ENCODE data around the gene IDUA.

IDUA gene

GRCh38 chr4:956531-957230, 30.2 kb upstream of the IDUA start:
- no peak overlapping the region for H3K4me3 ChIP-seq (ENCODE audit: low read depth in 1 of 5, low read length in 5 of 5)
- H3K36me3 ChIP-seq (ENCODE audit: control insufficient read depth in 5 of 5, insufficient read depth in 5 of 5, low read length in 5 of 5) = peaks cover 0 to 87% (median 60%) of the 10 kb centered on the region in 5 donors
- no peak overlapping the region for H3K27ac ChIP-seq (ENCODE audit: low read depth, low read length)
- H3K4me1 ChIP-seq (ENCODE audit: control insufficient read depth in 5 of 5, insufficient read depth in 5 of 5, low read length in 5 of 5) = no peaks in the 10 kb centered on the region
- H3K27me3 ChIP-seq (ENCODE audit: control insufficient read depth in 5 of 5, insufficient read depth in 4 of 5, low read length in 5 of 5) = no peaks in the 10 kb centered on the region
- no peak overlapping the region for H3K9ac ChIP-seq (ENCODE audit: low read length in 5 of 5)
- H3K9me3 ChIP-seq (ENCODE audit: control insufficient read depth in 5 of 5, low read length in 5 of 5) = no peaks in the 10 kb centered on the region

DNA sequence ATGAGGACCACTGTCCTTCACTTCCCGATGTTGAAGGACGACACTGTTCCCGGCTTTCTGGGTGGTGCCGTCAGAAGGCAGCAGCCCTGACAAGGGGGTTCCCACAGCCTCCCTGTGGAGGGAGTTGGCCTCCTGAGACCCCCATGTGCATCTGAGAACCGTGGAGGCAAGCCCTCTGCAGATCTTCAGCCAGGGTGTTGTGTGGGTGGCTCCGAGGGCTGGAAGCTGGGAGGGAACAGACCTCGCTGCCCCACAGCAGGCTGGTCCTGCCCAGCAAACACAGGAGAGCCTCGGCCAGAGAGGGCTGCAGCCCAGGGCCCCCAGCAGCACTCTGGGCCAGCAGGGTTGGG, 29.6 kb upstream of the IDUA start:
- Histone ChIP-seq H3K27ac (ENCODE audit: low read depth, low read length) (no peak overlapping the region), H3K4me3 (ENCODE audit: low read depth in 1 of 5, low read length in 5 of 5) (no peak overlapping the region), H3K36me3 (ENCODE audit: control insufficient read depth in 5 of 5, insufficient read depth in 5 of 5, low read length in 5 of 5) (peaks cover 0 to 87% (median 63%) of the 10 kb centered on the region in 5 donors), H3K9me3 (ENCODE audit: control insufficient read depth in 5 of 5, low read length in 5 of 5) (no peaks in the 10 kb centered on the region), H3K9ac (ENCODE audit: low read length in 5 of 5) (no peak overlapping the region), H3K27me3 (ENCODE audit: control insufficient read depth in 5 of 5, insufficient read depth in 4 of 5, low read length in 5 of 5) (no peaks in the 10 kb centered on the region), H3K4me1 (ENCODE audit: control insufficient read depth in 5 of 5, insufficient read depth in 5 of 5, low read length in 5 of 5) (no peaks in the 10 kb centered on the region)

DNA sequence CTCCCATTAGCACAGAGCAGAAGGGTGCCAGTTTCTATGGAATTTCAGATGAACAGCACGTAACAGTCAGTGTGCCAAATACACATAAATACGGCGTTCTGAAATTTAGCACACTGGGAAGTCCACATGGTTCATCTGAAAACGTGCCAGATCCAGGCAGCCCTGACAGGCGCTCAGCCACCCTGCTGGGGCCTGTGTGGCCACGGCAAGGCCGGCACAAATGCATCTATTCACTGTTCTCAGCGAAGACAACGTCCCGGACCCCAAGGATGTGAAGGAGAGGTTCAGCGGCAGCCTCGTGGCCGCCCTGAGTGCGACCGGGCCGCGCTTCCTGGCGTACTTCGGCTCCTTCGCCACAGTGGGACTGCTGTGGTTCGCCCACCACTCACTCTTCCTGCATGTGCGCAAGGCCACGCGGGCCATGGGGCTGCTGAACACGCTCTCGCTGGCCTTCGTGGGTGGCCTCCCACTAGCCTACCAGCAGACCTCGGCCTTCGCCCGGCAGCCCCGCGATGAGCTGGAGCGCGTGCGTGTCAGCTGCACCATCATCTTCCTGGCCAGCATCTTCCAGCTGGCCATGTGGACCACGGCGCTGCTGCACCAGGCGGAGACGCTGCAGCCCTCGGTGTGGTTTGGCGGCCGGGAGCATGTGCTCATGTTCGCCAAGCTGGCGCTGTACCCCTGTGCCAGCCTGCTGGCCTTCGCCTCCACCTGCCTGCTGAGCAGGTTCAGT, 29.1 kb upstream of the IDUA start:
- no peaks in the 10 kb centered on the region for H3K27me3 ChIP-seq (ENCODE audit: control insufficient read depth in 5 of 5, insufficient read depth in 4 of 5, low read length in 5 of 5)
- H3K9me3 ChIP-seq (ENCODE audit: control insufficient read depth in 5 of 5, low read length in 5 of 5) = no peaks in the 10 kb centered on the region
- peaks cover 0 to 87% (median 67%) of the 10 kb centered on the region in 5 donors for H3K36me3 ChIP-seq (ENCODE audit: control insufficient read depth in 5 of 5, insufficient read depth in 5 of 5, low read length in 5 of 5)
- no peak overlapping the region for H3K27ac ChIP-seq (ENCODE audit: low read depth, low read length)
- H3K9ac ChIP-seq (ENCODE audit: low read length in 5 of 5) = no peak overlapping the region
- no peaks in the 10 kb centered on the region for H3K4me1 ChIP-seq (ENCODE audit: control insufficient read depth in 5 of 5, insufficient read depth in 5 of 5, low read length in 5 of 5)
- no peak overlapping the region for H3K4me3 ChIP-seq (ENCODE audit: low read depth in 1 of 5, low read length in 5 of 5)

DNA sequence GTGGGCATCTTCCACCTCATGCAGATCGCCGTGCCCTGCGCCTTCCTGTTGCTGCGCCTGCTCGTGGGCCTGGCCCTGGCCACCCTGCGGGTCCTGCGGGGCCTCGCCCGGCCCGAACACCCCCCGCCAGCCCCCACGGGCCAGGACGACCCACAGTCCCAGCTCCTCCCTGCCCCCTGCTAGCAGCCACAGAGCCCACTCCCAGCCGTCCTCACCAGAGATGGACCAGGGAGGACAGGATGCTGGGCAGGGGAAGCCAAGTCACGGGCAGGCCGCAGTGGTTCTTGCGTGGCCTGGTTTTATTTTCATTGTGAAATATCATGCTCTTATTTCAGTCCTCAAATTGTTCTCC, 28.6 kb upstream of the IDUA start:
- H3K36me3 ChIP-seq (ENCODE audit: control insufficient read depth in 5 of 5, insufficient read depth in 5 of 5, low read length in 5 of 5) = peaks cover 0 to 87% (median 67%) of the 10 kb centered on the region in 5 donors
- H3K27me3 ChIP-seq (ENCODE audit: control insufficient read depth in 5 of 5, insufficient read depth in 4 of 5, low read length in 5 of 5) = no peaks in the 10 kb centered on the region
- H3K9me3 ChIP-seq (ENCODE audit: control insufficient read depth in 5 of 5, low read length in 5 of 5) = no peaks in the 10 kb centered on the region
- H3K27ac ChIP-seq (ENCODE audit: low read depth, low read length) = no peak overlapping the region
- H3K4me3 ChIP-seq (ENCODE audit: low read depth in 1 of 5, low read length in 5 of 5) = no peak overlapping the region
- no peak overlapping the region for H3K9ac ChIP-seq (ENCODE audit: low read length in 5 of 5)
- no peaks in the 10 kb centered on the region for H3K4me1 ChIP-seq (ENCODE audit: control insufficient read depth in 5 of 5, insufficient read depth in 5 of 5, low read length in 5 of 5)

DNA sequence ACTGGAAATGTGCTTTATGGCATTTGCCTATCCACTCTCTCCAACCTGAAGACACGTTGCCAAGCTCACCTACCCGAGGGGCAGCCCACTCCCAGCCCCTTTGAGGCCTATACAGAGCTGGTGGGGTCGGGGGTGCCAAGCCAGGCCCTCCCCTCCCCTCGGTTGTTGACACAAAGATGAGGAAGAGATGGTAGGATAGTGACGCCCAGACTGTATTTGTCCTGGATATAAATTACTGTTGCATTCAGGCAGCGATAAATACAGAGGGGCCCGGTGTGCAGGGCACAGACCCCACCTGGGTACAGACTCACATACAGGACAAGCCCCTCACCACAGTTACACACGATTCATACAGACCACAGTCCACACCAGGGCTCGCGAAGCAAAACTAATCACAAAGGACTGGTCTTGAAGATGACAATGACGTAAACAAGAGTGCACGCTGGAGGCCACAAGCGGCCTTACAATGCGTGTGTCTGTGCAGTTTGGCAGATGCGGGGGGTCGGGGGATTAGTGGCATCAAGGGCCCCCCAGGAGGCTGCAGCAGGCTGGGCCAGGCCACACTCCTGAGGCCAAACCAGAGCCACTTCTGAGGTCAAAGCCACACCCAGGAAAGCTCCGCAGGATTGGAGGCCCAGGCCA, 28.0 kb upstream of the IDUA start:
- Histone ChIP-seq H3K9me3 (ENCODE audit: control insufficient read depth in 5 of 5, low read length in 5 of 5) (no peaks in the 10 kb centered on the region), H3K9ac (ENCODE audit: low read length in 5 of 5) (no peak overlapping the region), H3K4me1 (ENCODE audit: control insufficient read depth in 5 of 5, insufficient read depth in 5 of 5, low read length in 5 of 5) (no peaks in the 10 kb centered on the region), H3K36me3 (ENCODE audit: control insufficient read depth in 5 of 5, insufficient read depth in 5 of 5, low read length in 5 of 5) (peaks cover 0 to 86% (median 64%) of the 10 kb centered on the region in 5 donors), H3K27me3 (ENCODE audit: control insufficient read depth in 5 of 5, insufficient read depth in 4 of 5, low read length in 5 of 5) (no peaks in the 10 kb centered on the region), H3K4me3 (ENCODE audit: low read depth in 1 of 5, low read length in 5 of 5) (no peak overlapping the region), H3K27ac (ENCODE audit: low read depth, low read length) (no peak overlapping the region)

- no peaks in the 10 kb centered on the region for H3K4me1 ChIP-seq (ENCODE audit: control insufficient read depth in 5 of 5, insufficient read depth in 5 of 5, low read length in 5 of 5)
- H3K36me3 ChIP-seq (ENCODE audit: control insufficient read depth in 5 of 5, insufficient read depth in 5 of 5, low read length in 5 of 5) = peaks cover 0 to 84% (median 67%) of the 10 kb centered on the region in 5 donors
- H3K9ac ChIP-seq (ENCODE audit: low read length in 5 of 5) = no peak overlapping the region
These were observed 27.3 kb upstream of the IDUA start for GRCh38 chr4:959338-960139.

DNA sequence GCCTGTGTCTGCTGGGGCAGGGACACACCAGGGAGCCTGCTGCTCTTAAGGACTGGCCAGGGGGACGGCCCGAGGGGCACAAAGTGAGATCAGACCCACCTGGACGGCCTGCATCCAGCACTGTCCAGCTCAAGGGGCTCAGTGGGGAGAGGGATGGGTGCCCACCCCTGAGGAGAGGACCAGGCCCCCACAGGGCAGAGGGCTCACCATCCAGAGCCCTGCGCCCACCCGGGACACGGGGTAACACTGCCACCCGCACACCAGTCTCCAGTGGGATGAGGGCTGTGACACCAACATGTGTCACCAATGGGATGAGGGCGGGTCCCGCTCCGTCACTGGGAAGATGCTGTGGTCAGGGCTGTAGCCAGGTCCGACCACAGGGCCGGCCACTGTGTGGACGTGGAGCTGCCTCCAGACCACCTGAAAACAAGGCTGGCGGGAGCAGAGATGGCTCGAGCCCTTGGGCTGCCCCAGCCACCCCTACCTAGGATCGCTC, 26.7 kb upstream of the IDUA start:
- H3K27ac ChIP-seq (ENCODE audit: low read depth, low read length) = no peak overlapping the region
- no peak overlapping the region for H3K4me3 ChIP-seq (ENCODE audit: low read depth in 1 of 5, low read length in 5 of 5)
- no peaks in the 10 kb centered on the region for H3K4me1 ChIP-seq (ENCODE audit: control insufficient read depth in 5 of 5, insufficient read depth in 5 of 5, low read length in 5 of 5)
- peaks cover 0 to 84% (median 67%) of the 10 kb centered on the region in 5 donors for H3K36me3 ChIP-seq (ENCODE audit: control insufficient read depth in 5 of 5, insufficient read depth in 5 of 5, low read length in 5 of 5)
- H3K9me3 ChIP-seq (ENCODE audit: control insufficient read depth in 5 of 5, low read length in 5 of 5) = no peaks in the 10 kb centered on the region
- no peak overlapping the region for H3K9ac ChIP-seq (ENCODE audit: low read length in 5 of 5)
- H3K27me3 ChIP-seq (ENCODE audit: control insufficient read depth in 5 of 5, insufficient read depth in 4 of 5, low read length in 5 of 5) = no peaks in the 10 kb centered on the region

More at GRCh38 chr4:959338-960139, 27.3 kb upstream of the IDUA start:
- H3K27ac ChIP-seq (ENCODE audit: low read depth, low read length) = no peak overlapping the region
- no peaks in the 10 kb centered on the region for H3K27me3 ChIP-seq (ENCODE audit: control insufficient read depth in 5 of 5, insufficient read depth in 4 of 5, low read length in 5 of 5)
- H3K4me3 ChIP-seq (ENCODE audit: low read depth in 1 of 5, low read length in 5 of 5) = no peak overlapping the region
- H3K9me3 ChIP-seq (ENCODE audit: control insufficient read depth in 5 of 5, low read length in 5 of 5) = no peaks in the 10 kb centered on the region

DNA sequence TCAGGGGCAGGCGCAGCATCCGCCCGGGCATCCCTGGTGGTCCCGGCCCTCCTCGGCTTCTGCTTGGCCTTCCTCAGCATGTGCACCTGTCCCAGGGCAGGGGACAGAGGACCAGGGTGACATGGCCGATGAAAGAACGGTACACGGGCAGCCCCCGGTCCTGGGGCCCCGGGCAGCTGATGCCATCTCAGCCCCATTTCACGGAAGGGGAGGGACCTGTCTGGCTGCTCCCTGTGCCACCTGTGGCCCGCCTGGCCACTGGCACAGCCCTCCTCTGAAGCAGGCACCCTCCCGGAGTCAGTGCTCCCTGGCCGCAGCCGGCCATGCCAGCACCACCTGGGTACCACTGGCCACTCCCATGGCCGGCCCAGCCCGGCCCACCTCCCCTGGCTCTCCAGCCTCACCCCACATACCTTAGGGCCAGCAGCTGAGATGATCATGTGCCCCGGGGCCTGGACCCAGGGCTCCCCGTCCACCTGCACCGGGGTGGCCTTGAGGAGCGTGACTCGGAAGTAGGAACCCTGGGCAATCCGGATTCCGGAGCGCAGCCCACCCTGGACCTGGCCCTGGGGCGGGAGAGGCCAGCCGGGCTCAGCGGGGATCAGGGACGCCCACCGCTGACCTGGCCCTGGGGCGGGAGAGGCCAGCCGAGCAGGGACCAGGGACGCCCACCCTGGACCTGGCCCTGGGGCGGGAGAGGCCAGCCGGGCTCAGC, 26.1 kb upstream of the IDUA start:
- H3K9me3 ChIP-seq (ENCODE audit: control insufficient read depth in 5 of 5, low read length in 5 of 5) = no peaks in the 10 kb centered on the region
- no peak overlapping the region for H3K9ac ChIP-seq (ENCODE audit: low read length in 5 of 5)
- H3K27me3 ChIP-seq (ENCODE audit: control insufficient read depth in 5 of 5, insufficient read depth in 4 of 5, low read length in 5 of 5) = no peaks in the 10 kb centered on the region
- no peak overlapping the region for H3K27ac ChIP-seq (ENCODE audit: low read depth, low read length)
- peaks cover 0 to 84% (median 67%) of the 10 kb centered on the region in 5 donors for H3K36me3 ChIP-seq (ENCODE audit: control insufficient read depth in 5 of 5, insufficient read depth in 5 of 5, low read length in 5 of 5)
- no peak overlapping the region for H3K4me3 ChIP-seq (ENCODE audit: low read depth in 1 of 5, low read length in 5 of 5)
- H3K4me1 ChIP-seq (ENCODE audit: control insufficient read depth in 5 of 5, insufficient read depth in 5 of 5, low read length in 5 of 5) = no peaks in the 10 kb centered on the region

DNA sequence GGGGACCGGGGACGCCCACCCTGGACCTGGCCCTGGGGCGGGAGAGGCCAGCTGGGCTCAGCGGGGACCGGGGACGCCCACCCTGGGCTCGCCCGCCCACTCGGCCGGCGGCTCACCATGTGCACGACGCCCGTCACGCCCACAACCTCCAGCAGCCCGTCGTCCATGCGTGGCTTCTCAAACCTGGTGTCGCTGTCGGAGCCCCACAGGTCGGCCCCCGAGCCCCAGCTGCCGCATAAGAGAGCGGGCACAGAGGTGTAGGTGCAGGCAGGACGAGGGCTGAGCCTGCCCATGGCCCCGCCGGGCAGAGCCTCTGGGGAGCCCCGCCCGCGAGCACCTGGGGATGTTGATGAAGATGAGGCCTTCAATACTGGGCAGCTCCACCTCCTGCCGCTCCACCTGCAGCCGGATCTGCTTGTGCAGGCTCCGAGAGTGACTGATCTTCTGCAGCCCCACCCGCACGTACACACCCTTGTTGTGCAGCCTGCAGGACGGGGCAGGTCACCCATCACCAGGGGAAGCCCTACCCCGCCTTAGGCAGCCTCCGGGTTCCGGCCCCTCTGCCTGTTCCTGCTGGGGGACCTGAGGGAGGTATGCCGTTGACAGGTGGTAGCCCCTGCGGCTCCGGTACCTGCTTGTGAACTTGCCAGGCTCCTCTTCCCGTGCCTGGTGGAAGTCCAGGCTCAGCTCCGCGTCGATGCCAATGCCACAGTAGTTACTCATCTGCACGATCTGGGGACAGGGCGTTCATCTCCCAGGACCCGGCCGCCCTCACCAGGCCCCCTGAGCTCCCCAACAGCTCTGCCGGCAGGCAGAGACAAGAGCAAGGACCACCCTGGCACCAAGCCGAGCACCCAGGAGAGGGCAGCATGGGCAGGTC, 25.3 kb upstream of the IDUA start:
- peaks cover 0 to 89% (median 74%) of the 10 kb centered on the region in 5 donors for H3K36me3 ChIP-seq (ENCODE audit: control insufficient read depth in 5 of 5, insufficient read depth in 5 of 5, low read length in 5 of 5)
- no peak overlapping the region for H3K27ac ChIP-seq (ENCODE audit: low read depth, low read length)
- H3K27me3 ChIP-seq (ENCODE audit: control insufficient read depth in 5 of 5, insufficient read depth in 4 of 5, low read length in 5 of 5) = no peaks in the 10 kb centered on the region
- no peak overlapping the region for H3K4me3 ChIP-seq (ENCODE audit: low read depth in 1 of 5, low read length in 5 of 5)
- no peaks in the 10 kb centered on the region for H3K4me1 ChIP-seq (ENCODE audit: control insufficient read depth in 5 of 5, insufficient read depth in 5 of 5, low read length in 5 of 5)
- no peaks in the 10 kb centered on the region for H3K9me3 ChIP-seq (ENCODE audit: control insufficient read depth in 5 of 5, low read length in 5 of 5)
- no peak overlapping the region for H3K9ac ChIP-seq (ENCODE audit: low read length in 5 of 5)

Measured in subcutaneous abdominal adipose tissue (tissue), 5 donors.